Parathyroid adenoma (tissue), 2 donors: Measurements from ENCODE around the gene TNFRSF13B.
"Not testable (repeated sequence)": the region's sequence is repeated elsewhere in the genome, so short reads cannot be mapped to it uniquely, and the experiment has no call there.

Source experiments
- H2AFZ ChIP-seq: fragments of 300-600 bp; sonication (generic); one replicate; pipeline ENCODE4 v1.7.0; 2017; ENCODE audit warnings: antibody characterized with exemption, mild to moderate bottlenecking
- H3K27ac ChIP-seq: fragments of 300-600 bp; sonication (generic); one replicate; pipeline ENCODE4 v1.7.0; 2017
- H3K27me3 ChIP-seq: fragments of 300-600 bp; sonication (generic); one replicate; pipeline ENCODE4 v1.7.0; 2017; ENCODE audit warnings: low read length; ENCODE audit not compliant: control insufficient read depth, insufficient read depth
- H3K36me3 ChIP-seq: fragments of 300-600 bp; sonication (generic); one replicate; pipeline ENCODE4 v1.7.0; 2017; ENCODE audit warnings: low read length; ENCODE audit not compliant: control insufficient read depth, insufficient read depth
- H3K4me1 ChIP-seq: fragments of 300-600 bp; sonication (generic); one replicate; pipeline ENCODE4 v1.7.0; 2017; ENCODE audit warnings: control low read depth
- H3K4me2 ChIP-seq: fragments of 300-600 bp; sonication (generic); one replicate; pipeline ENCODE4 v1.7.0; 2017; ENCODE audit warnings: low read length
- H3K4me3 ChIP-seq: fragments of 300-600 bp; sonication (generic); one replicate; pipeline ENCODE4 v1.7.0; 2017; ENCODE audit warnings: low read depth, low read length
- H3K79me2 ChIP-seq: fragments of 300-600 bp; sonication (generic); one replicate; pipeline ENCODE4 v1.7.0; 2017; ENCODE audit warnings: control low read depth
- H3K9ac ChIP-seq: fragments of 300-600 bp; sonication (generic); one replicate; pipeline ENCODE4 v1.7.0; 2017; ENCODE audit warnings: mild to moderate bottlenecking
- H3K9me3 ChIP-seq: fragments of 300-600 bp; sonication (generic); one replicate; pipeline ENCODE4 v1.7.0; 2017; ENCODE audit warnings: low read length; ENCODE audit not compliant: control insufficient read depth
- TF ChIP-seq, protein P1 (sequence below): fragments of 300-600 bp; sonication (generic); IDR thresholded peaks from one replicate; pipeline ENCODE4 v1.7.0; 2017; ENCODE audit warnings: antibody characterized with exemption, mild to moderate bottlenecking
- donor health status: primary hyperparathyroidism.

The TNFRSF13B gene

DNA sequence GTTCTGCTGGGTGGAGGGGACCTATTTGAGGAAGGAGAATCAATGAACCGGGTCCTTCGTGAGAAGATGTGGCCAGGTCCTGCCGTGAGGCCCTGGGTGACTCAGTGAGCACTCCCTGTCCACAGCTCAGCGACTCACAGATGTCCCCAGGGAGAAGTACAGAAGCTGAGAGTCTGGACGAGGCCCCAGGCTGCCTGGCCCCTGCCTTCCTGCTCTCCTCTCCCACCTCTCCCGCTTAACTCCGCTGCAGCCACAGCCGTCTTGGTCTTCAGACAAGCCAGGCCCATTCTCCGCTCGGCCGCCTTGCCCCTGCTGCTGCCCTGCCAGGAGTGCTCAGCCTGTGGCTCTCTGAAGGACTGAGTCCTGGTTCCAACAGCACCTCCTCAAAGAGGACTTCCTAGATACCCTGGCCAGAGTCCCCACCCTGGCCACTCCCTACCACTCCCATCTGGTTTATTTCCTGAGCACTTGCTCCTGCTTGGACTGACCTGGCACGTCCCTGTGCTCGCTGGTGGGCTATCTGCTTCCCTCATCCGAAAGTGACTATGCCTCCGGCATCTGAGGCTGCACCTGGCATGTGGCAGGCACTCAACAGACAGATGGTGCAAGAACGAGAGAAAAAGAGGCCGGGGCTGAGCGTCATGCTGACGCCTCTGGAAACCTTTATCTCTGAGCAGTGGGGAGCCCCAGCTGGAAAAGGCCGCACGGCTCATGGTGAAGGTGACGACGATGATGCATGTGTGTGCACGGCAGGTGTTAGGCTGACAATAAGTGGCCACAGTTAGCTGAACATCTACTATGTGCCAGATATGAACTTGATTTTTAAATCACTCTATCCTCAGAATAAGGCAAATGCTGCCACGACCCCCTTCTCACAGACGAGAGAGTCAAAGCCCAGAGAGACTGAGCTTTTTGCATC is 9.2 kb upstream of the TNFRSF13B start:
- Histone ChIP-seq H2AFZ (no peak overlapping the region), H3K79me2 (no peaks in the 10 kb centered on the region), H3K9me3 (no peaks in the 10 kb centered on the region), H3K4me2 (no peak overlapping the region), H3K27me3 (no peaks in the 10 kb centered on the region), H3K36me3 (no peaks in the 10 kb centered on the region), H3K4me3 (no peak overlapping the region), H3K4me1 (no peaks in the 10 kb centered on the region), H3K27ac (no peak overlapping the region), H3K9ac (no peak overlapping the region)
- TF ChIP-seq, protein P1, sequence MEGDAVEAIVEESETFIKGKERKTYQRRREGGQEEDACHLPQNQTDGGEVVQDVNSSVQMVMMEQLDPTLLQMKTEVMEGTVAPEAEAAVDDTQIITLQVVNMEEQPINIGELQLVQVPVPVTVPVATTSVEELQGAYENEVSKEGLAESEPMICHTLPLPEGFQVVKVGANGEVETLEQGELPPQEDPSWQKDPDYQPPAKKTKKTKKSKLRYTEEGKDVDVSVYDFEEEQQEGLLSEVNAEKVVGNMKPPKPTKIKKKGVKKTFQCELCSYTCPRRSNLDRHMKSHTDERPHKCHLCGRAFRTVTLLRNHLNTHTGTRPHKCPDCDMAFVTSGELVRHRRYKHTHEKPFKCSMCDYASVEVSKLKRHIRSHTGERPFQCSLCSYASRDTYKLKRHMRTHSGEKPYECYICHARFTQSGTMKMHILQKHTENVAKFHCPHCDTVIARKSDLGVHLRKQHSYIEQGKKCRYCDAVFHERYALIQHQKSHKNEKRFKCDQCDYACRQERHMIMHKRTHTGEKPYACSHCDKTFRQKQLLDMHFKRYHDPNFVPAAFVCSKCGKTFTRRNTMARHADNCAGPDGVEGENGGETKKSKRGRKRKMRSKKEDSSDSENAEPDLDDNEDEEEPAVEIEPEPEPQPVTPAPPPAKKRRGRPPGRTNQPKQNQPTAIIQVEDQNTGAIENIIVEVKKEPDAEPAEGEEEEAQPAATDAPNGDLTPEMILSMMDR: no peak

DNA sequence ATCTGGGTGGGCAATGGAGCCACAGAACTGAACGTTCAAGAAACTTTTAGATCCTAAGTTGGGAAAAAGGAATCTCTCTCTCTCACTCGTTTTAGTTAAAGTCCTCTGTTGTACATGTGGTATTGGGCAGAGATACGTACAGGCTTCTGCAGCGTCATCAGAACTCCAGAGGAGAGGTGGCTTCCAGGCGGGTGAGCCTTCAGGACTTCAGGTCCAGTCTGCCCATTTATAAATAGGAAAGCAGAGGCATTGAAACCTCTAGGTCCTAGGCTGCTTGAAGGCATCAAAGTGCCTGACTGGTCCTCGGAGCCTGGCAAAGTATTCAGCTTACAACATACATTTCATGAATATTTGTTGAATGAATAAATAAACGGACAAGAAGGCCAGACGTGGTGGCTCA is 8.1 kb upstream of the TNFRSF13B start:
- Histone ChIP-seq H3K4me3 (no peak overlapping the region), H3K4me2 (no peak overlapping the region), H3K79me2 (no peaks in the 10 kb centered on the region), H3K36me3 (no peaks in the 10 kb centered on the region), H3K9me3 (no peaks in the 10 kb centered on the region), H3K27ac (no peak overlapping the region), H3K4me1 (no peaks in the 10 kb centered on the region), H3K27me3 (no peaks in the 10 kb centered on the region), H3K9ac (no peak overlapping the region), H2AFZ (no peak overlapping the region)
- TF ChIP-seq, protein P1: no peak

DNA sequence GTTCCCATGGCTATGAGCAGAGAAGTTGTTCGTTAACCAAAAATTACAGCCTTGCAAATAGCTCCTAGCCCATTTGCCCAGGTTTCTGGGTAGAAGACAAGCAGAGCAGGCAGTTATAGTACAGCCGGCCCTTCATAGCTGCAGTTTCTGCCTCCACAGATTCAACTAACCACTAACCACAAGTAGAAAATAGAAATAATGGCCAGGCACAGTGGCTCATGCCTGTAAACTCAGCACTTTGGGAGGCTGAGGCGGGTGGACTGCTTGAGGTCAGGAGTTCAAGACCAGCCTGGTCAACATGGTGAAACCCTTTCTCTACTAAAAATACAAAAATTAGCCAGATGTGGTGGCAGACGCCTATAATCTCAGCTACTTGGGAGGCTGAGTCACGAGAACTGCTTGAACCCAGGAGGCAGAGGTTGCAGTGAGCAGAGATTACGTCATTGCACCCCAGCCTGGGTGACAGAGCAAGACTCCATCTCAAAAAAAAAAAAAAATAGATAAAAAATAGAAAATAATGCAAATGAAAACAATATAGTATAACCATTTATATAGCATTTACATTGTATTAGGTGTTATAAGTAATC is 7.4 kb upstream of the TNFRSF13B start:
- not testable (repeated sequence) for H3K27me3 ChIP-seq, H3K9ac ChIP-seq, H2AFZ ChIP-seq, H3K36me3 ChIP-seq, H3K9me3 ChIP-seq, H3K27ac ChIP-seq, H3K4me3 ChIP-seq, H3K4me2 ChIP-seq, H3K4me1 ChIP-seq, H3K79me2 ChIP-seq

DNA sequence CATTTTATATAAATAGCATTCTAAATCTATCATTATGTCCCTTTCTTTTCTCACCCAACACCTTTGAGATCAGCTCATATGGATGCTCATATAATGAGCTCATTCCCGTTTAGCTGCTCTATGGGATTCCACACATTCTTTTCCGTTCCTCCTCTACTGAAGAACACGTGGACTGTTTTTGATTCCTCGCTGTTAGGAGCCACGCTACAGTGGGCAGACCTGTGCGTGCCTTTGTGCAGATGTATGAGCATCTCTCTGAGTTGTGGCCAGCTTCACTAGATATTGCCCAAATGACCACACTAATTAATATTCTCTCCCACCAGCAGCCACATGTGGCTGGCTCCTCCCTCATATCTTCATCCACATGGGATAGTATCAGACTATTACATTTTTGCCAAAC is 6.0 kb upstream of the TNFRSF13B start:
- TF ChIP-seq, protein P1: no peak
- H3K4me2 ChIP-seq: no peak overlapping the region
- no peaks in the 10 kb centered on the region for H3K79me2 ChIP-seq
- H3K4me1 ChIP-seq: no peaks in the 10 kb centered on the region
- H3K9me3 ChIP-seq: no peaks in the 10 kb centered on the region
- no peak overlapping the region for H3K9ac ChIP-seq
- H2AFZ ChIP-seq: no peak overlapping the region
- H3K4me3 ChIP-seq: no peak overlapping the region
- H3K27me3 ChIP-seq: no peaks in the 10 kb centered on the region
- H3K27ac ChIP-seq: no peak overlapping the region
- no peaks in the 10 kb centered on the region for H3K36me3 ChIP-seq

DNA sequence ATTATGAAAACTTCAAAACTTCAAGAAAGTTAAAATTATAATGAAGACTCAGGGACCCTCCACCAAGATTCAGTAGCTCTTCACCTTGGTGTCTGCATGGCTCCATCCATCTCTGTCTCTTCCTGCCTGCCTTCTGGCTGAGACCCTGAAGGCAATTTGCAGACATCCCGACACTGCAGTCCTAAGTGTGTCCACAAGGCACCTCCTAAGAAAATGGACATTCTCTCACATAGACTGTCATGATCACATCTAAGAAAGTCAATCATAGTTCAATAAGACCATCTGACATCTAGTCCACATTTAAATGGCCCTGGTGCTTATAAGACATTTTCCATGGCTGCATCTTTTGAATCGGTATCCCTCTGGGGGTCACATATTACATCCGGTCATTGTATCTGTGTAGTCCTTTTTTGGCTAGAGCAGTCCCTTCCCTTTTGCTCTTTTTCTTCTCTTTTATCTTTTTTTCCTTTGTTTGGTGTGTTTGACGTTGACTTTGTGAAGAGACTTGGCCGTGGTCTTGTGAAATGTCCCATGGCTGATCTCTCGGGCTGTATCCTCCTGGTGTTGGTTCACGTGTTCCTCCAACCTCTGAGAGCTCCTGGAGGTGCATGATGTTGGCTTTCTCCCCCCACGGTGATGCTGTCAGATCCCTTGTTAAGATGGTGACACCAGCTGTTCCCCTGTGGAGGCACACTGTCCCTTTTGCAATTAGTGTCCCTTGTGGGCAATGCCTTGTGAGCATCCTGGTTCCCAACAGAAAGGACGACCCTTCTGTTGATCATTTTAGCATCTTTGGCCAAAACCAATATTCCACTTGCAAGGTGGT is 5.0 kb upstream of the TNFRSF13B start:
- H3K4me2 ChIP-seq: no peak overlapping the region
- no peaks in the 10 kb centered on the region for H3K9me3 ChIP-seq
- no peaks in the 10 kb centered on the region for H3K36me3 ChIP-seq
- H2AFZ ChIP-seq: no peak overlapping the region
- H3K27me3 ChIP-seq: no peaks in the 10 kb centered on the region
- H3K79me2 ChIP-seq: no peaks in the 10 kb centered on the region
- H3K4me3 ChIP-seq: no peak overlapping the region
- no peak overlapping the region for H3K9ac ChIP-seq
- no peaks in the 10 kb centered on the region for H3K4me1 ChIP-seq
- no peak overlapping the region for H3K27ac ChIP-seq
- TF ChIP-seq, protein P1: no peak
